Astrocyte of the spinal cord (primary cell): ENCODE measurements around the gene DES.

Experiments used
- DNase-seq: peaks from one replicate; pipeline ENCODE4 v3.0.0; 2011; ENCODE audit warnings: low read depth, low spot score
- H3K4me3 ChIP-seq: 2 replicates; pipeline ENCODE4 v1.5.1; 2011; ENCODE audit warnings: low read depth, mild to moderate bottlenecking, low read length, moderate library complexity
- CTCF ChIP-seq: IDR thresholded peaks from 2 replicates; pipeline ENCODE4 v1.5.1; 2012; ENCODE audit warnings: low read depth, mild to moderate bottlenecking, low read length, inconsistent platforms
- in situ Hi-C: cut with HindIII; loops from 2 replicates; pipeline ENCODE4 v1.10.0; 2017; ENCODE audit warnings: low sequenced_read_pairs

DES gene

GRCh38 chr2:219475697-219476651 is 57.8 kb downstream of the DES start:
- DNase-seq: peak; percentile 51
- in situ Hi-C loops: no loop called here
- peak; percentile 91 for TF ChIP-seq CTCF
- H3K4me3 ChIP-seq: no peak overlapping the region
